GM12891 (cell line): Measurements from ENCODE around the gene IRF5.

ENCODE experiments used
- POLR2A ChIP-seq: IDR thresholded peaks from 2 replicates; pipeline ENCODE4 v1.6.1; 2011; ENCODE audit warnings: low read depth, low read length, control low read depth
- POLR2AphosphoS5 ChIP-seq: IDR thresholded peaks from 2 replicates; pipeline ENCODE4 v1.6.1; 2011; ENCODE audit warnings: low read depth, low read length, control low read depth

GRCh38 chr7:128895320-128895719, 42.4 kb upstream of the IRF5 start:
- TF ChIP-seq POLR2AphosphoS5 (no peak), POLR2A (no peak)
